Measurements from ENCODE around the gene KRTCAP3. TPM values are rescaled to one million over a fixed set of nuclear protein-coding genes. Genes with fewer than 3 reads are reported as not detected.

The KRTCAP3 gene
- total and polyA plus RNA-seq, 8 donors = 12.0 to 45.6 (median 15.8) TPM

DNA sequence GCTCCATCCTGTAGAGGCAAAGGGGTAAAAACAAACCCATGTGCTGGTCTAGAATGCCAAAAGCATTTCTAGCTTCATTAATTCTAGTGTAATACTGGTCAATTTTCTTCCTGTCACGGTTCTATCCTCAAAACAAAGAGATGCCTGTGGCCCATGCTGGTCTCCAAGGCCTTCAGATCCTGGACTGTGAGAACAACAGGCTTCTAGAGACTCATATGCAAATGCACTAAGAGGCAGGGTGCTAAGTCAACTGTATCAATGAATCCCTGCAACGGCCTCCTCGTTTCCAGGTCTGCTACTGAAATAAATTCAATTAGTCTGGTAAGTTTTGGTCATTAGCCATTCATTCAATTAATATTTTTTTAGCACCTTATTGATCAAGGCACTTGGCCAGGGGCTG lies 43.3 kb downstream of the KRTCAP3 start:
- DNase-seq (no peak), ATAC-seq (no peak)
- Histone ChIP-seq H3K36me3 (peaks cover 0 to 18% of the 10 kb centered on the region in 2 donors), H3K9me3 (no peaks in the 10 kb centered on the region), H3K27ac (no peak overlapping the region), H3K4me1 (peaks cover 10 to 13% of the 10 kb centered on the region in 2 donors), H3K4me3 (no peak overlapping the region), H3K27me3 (no peaks in the 10 kb centered on the region)
- intact Hi-C loops (cut with DNase I) = no loop called here
- TF ChIP-seq CTCF (IDR thresholded peaks at IDR 0.05) = no peak

- intact Hi-C loops (cut with DNase I) = no loop called here
- no peak for TF ChIP-seq CTCF (IDR thresholded peaks at IDR 0.05)
- Histone ChIP-seq H3K36me3 (peaks cover 0 to under 1% of the 10 kb centered on the region in 2 donors), H3K4me1 (peaks cover 10 to 13% of the 10 kb centered on the region in 2 donors), H3K9me3 (no peaks in the 10 kb centered on the region), H3K27me3 (peaks cover 0 to 10% of the 10 kb centered on the region in 2 donors), H3K4me3 (peak overlapping the region; percentile 52 to 60), H3K27ac (peak overlapping the region; percentile 42 to 75)
- peak in 2 of 4 donors; percentile 26 to 32 for DNase-seq
- peak; percentile 35 for ATAC-seq
Observed at GRCh38 chr2:27489118-27489497, 46.9 kb downstream of the KRTCAP3 start.

- Histone ChIP-seq H3K4me3 (peak within 1 kb of the TSS; percentile 52 to 60), H3K27ac (peak within 1 kb of the TSS; percentile 71 to 75), H3K36me3 (no peaks in the 10 kb centered on the region), H3K9me3 (no peaks in the 10 kb centered on the region), H3K27me3 (peaks cover 0 to 17% of the 10 kb centered on the region in 2 donors), H3K4me1 (peaks cover 10 to 18% of the 10 kb centered on the region in 2 donors)
- ATAC-seq (peak; percentile 98), DNase-seq (peak; percentile 95 to 100 (median 99))
- no peak for TF ChIP-seq CTCF (IDR thresholded peaks at IDR 0.05)
- intact Hi-C loops (cut with DNase I) = no loop called here
Observed at GRCh38 chr2:27489498-27490397, 47.6 kb downstream of the KRTCAP3 start, which contains the start of gene IFT172. IFT172 (minus strand) TSS chr2:27489743; CDS start chr2:27489653, 90 bp downstream.

DNA sequence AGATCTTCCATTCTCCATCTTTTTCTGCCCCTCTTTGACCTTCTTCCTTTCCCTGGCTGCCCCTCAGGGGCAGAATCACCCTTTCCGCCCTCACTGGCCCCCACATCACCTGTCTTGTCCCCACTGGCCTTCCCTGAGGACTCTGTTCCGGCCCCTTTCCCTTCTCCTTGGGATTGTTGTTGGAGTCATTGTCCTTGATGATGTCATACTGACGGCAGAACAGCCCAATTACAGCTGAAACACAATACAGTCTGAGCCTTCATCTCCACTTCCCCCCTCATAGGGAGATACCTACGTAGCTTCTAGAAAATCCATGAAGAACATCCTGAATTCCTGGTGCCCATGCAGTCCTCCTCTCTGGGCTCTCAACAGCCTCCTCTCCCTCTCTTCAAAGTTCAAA lies 50.4 kb downstream of the KRTCAP3 start:
- H3K27me3 ChIP-seq = peaks cover 0 to 45% of the 10 kb centered on the region in 2 donors
- no peak overlapping the region for H3K27ac ChIP-seq
- no peaks in the 10 kb centered on the region for H3K36me3 ChIP-seq
- ATAC-seq = no peak
- no peak for DNase-seq
- TF ChIP-seq CTCF (IDR thresholded peaks at IDR 0.05) = no peak
- no peak overlapping the region for H3K4me3 ChIP-seq
- intact Hi-C loops (cut with DNase I) = no loop called here
- H3K9me3 ChIP-seq = no peaks in the 10 kb centered on the region
- H3K4me1 ChIP-seq = peaks cover 10 to 33% of the 10 kb centered on the region in 2 donors

- intact Hi-C loops (cut with DNase I) = no loop called here
- H3K27me3 ChIP-seq = peaks cover 0 to 58% of the 10 kb centered on the region in 2 donors
- H3K9me3 ChIP-seq = no peaks in the 10 kb centered on the region
- no peak overlapping the region for H3K27ac ChIP-seq
- H3K4me1 ChIP-seq = peaks cover 4 to 29% of the 10 kb centered on the region in 2 donors
- H3K4me3 ChIP-seq = peak overlapping the region in 1 of 2 donors; percentile 43
- H3K36me3 ChIP-seq = no peaks in the 10 kb centered on the region
- DNase-seq (no peak), ATAC-seq (no peak)
- TF ChIP-seq CTCF (IDR thresholded peaks at IDR 0.05) = no peak
Observed at GRCh38 chr2:27493948-27494283, 51.7 kb downstream of the KRTCAP3 start.

All from left lung (tissue), 10 donors.